Left lobe of liver (tissue), 2 donors: Measurements from ENCODE around the gene KRTDAP. TPM values are rescaled to one million over a fixed set of nuclear protein-coding genes. Genes with fewer than 3 reads are reported as not detected.
A peak's percentile ranks its signal among the peaks of the same experiment; 100 is the strongest.

Experiments
- ATAC-seq: fragments of 200-7000 bp; cut with Tn5 transposase; one replicate; pipeline ENCODE4 v1.9.1; 2020; ENCODE audit warnings: mild to moderate bottlenecking, moderate library complexity
- DNase-seq: peaks from one replicate; pipeline ENCODE4 v3.0.0-alpha.2; 2020; ENCODE audit warnings: low spot score
- total RNA-seq: library from RNA; stranded (reverse); gene quantifications from one replicate; pipeline ENCODE4 v1.2.1, GENCODE V29; 2021
- donor health status: DM: no; HTN: no; CAD: no; lungs with moderate emphysema.
- donor health status: DM: no; HTN: yes; CAD: no.

Gene KRTDAP
- total RNA-seq, 1 donor from 2014 or later: not detected

GRCh38 chr19:35458192-35458591 lies 32.1 kb downstream of the KRTDAP start:
- DNase-seq (no peak), ATAC-seq (no peak)

DNA sequence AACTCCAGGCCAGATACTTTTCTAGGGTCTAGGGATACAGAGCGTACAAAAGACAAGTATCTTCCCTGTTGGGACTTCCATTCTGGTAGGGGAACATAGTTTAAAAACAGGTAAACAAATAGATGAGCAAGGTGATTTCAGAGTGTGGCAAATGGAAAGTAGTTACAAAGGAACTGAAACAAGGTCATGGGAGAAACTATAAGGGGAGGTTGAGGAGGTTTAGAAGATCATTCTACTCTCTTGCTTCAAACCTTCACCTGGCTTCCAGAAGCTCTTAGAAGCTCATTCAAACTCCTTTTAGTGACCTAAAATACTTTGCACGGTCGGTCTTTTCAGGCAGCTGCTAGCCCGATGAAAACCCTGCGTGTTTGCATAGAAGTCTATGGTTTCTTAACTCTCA lies 33.1 kb downstream of the KRTDAP start:
- DNase-seq: no peak

GRCh38 chr19:35455616-35456201 lies 34.6 kb downstream of the KRTDAP start:
- no peak for ATAC-seq
- no peak for DNase-seq

More for the DNA sequence above, 33.1 kb downstream of the KRTDAP start:
- ATAC-seq: no peak

- DNase-seq (no peak), ATAC-seq (peak; percentile 36)
Observed at GRCh38 chr19:35454663-35455062, 35.6 kb downstream of the KRTDAP start.

DNA sequence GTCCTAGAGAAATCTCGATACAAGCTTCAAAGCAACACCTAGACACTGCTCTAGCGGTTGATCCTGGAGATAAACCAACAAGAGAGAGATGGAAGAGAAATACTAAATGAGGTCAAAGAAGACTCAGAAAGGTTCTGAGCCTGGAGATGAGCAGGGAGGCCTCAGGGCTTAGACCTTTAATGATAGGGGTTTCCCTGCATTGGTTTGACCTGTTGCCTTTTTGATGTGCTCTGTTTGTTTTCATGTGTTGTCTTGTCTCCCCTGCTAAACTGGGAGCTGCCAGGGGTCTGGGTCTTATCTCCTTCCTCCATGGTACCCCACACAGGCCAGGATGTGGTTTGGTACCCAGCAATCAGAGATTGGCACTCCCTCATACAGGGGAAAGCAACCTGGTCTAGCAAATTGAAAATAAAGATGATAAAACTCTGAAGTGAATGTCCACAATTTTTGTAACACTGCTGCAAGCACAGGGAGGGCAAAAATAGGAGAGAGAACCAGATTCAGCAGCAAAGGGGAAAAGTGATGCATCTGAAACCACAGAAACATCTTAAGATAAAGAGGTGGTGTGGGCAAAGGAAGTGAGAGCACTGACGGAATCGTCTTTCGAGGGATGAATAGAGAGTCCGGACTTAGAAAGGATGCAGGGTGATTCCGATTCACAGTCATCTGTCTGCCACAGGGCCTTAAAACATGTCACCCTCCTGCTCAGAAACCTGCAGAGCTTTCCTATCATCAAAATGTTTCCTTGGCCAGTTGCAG lies 38.7 kb downstream of the KRTDAP start:
- ATAC-seq: no peak
- no peak for DNase-seq

DNA sequence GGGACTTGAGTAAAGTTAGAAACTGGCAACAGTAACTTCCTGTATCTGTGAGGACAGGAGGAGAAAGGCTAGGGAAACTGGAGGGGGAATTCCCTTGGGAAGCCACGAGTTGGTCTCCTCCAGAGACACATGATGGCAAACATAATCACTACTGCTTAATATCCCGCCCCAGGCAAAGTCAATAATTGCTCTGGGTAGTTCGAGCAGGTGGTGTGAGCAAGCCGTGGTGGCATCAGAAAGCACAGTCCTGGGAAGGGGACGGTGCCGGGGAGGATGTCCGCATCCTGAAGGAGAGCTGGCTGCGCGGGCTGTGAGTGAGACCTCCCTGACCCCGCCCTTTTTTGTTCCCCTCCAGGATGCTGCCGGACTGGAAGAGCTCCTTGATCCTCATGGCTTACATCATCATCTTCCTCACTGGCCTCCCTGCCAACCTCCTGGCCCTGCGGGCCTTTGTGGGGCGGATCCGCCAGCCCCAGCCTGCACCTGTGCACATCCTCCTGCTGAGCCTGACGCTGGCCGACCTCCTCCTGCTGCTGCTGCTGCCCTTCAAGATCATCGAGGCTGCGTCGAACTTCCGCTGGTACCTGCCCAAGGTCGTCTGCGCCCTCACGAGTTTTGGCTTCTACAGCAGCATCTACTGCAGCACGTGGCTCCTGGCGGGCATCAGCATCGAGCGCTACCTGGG lies 40.8 kb downstream of the KRTDAP start:
- ATAC-seq: peak; percentile 11

DNA sequence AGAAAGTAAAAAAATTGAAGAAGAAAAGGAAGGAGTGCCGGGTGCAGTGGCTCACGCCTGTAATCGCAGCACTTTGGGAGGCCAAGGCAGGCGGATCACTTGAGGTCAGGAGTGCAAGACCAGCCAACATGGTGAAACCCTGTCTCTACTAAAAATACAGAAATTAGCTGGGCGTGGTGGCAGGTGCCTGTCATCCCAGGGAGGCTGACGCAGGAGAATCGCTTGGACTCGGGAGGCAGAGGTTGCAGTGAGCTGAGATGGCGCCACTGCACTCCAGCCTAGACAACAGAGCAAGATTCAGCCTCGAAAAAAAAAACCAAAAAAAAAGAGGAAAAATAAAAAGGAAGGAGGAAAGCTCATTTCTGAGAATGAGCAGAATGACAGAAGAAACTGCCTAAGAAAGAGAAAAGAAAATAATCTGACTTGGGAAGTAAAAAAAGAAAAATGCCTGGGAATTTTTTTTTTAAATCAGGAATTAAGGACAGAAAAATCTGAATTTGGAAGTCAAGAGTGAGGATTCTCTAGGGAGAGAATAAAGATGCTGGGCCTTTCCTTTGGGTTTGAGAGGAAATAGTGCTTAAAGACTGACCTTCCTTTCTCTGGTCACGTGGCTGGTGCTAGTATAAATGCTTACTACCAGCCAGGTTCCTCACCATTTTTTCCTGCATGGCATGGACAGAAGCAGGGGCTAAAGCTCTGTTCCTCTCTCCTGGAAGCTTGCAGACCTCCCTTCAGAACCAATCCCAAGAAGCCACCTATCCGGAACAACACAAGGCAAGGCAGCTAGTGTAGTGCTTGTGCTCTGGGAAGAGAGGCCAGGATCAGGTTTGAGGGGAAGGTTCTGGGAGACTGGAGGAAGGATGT lies 42.4 kb downstream of the KRTDAP start, which contains the start of gene FFAR2:
Gene FFAR2, plus strand, starts transcription at position 652 of the 864 bp plus-strand sequence. CDS start 1,458 bp downstream, outside the sequence.
- ATAC-seq (no peak), DNase-seq (no peak)

More for the DNA sequence above, 40.8 kb downstream of the KRTDAP start:
- no peak for DNase-seq

GRCh38 chr19:35445826-35446593 lies 44.3 kb downstream of the KRTDAP start:
- DNase-seq (no peak), ATAC-seq (peak; percentile 39)

- no peak for ATAC-seq
- DNase-seq: no peak
Observed at GRCh38 chr19:35444735-35445134, 45.5 kb downstream of the KRTDAP start.

- DNase-seq: no peak
- ATAC-seq: no peak
Observed at GRCh38 chr19:35442091-35442490, 48.2 kb downstream of the KRTDAP start.

DNA sequence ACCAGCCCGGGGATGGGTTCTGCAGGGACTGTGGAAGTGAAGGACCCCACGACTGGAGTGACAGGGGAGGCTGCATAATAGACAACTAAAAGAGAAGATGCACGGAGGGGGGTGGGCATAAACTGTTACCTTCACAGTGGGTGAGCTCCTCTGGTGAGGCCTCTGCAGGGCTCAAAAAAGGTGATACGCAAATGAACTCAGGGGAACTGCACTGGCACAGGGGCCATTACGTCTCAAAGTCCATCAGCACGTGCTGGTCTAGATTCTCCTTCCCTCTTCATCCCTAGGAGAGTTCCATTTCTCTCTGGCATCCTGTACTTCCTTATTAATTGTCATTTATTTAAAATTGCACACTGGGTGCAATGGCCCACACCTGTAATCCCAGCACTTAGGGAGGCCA lies 50.3 kb downstream of the KRTDAP start:
- ATAC-seq (no peak), DNase-seq (no peak)

GRCh38 chr19:35438527-35438926 lies 51.7 kb downstream of the KRTDAP start:
- ATAC-seq (no peak), DNase-seq (no peak)

GRCh38 chr19:35438096-35438495 lies 52.2 kb downstream of the KRTDAP start:
- no peak for ATAC-seq
- DNase-seq: no peak

- no peak for DNase-seq
- no peak for ATAC-seq
Observed at GRCh38 chr19:35437406-35437951, 52.8 kb downstream of the KRTDAP start.

Other genes starting within 250 kb of the KRTDAP start
- 103 TPM for gene LSR, start 241.5 kb downstream of the KRTDAP start, total RNA-seq
- 91.7 TPM for gene USF2, start 221.5 kb downstream of the KRTDAP start, total RNA-seq
- 37.2 TPM for gene HAMP, start 207.9 kb downstream of the KRTDAP start, total RNA-seq
- gene MAG, start 198.3 kb downstream of the KRTDAP start, total RNA-seq: 0.81 TPM
- gene CD22, start 161.3 kb downstream of the KRTDAP start, total RNA-seq: 1.2 TPM
- gene FFAR1, start 142.6 kb downstream of the KRTDAP start, total RNA-seq: not detected
- gene FFAR3, start 132.0 kb downstream of the KRTDAP start, total RNA-seq: not detected
- gene GPR42, start 119.4 kb downstream of the KRTDAP start, total RNA-seq: not detected
- not detected for gene FFAR2, start 42.2 kb downstream of the KRTDAP start, total RNA-seq
- 2.0 TPM for gene DMKN, start 23.2 kb upstream of the KRTDAP start, total RNA-seq
- not detected for gene SBSN, start 37.8 kb upstream of the KRTDAP start, total RNA-seq
- not detected for gene GAPDHS, start 43.0 kb upstream of the KRTDAP start, total RNA-seq
- gene TMEM147, start 55.2 kb upstream of the KRTDAP start, total RNA-seq: 26.6 TPM
- not detected for gene ATP4A, start 73.2 kb upstream of the KRTDAP start, total RNA-seq
- not detected for gene PMIS2, start 95.7 kb upstream of the KRTDAP start, total RNA-seq
- 5.7 TPM for gene HAUS5, start 122.3 kb upstream of the KRTDAP start, total RNA-seq
- 30.7 TPM for gene RBM42, start 138.6 kb upstream of the KRTDAP start, total RNA-seq
- gene ETV2, start 151.3 kb upstream of the KRTDAP start, total RNA-seq: 0.48 TPM
- gene COX6B1, start 157.9 kb upstream of the KRTDAP start, total RNA-seq: 196 TPM
- gene UPK1A, start 176.1 kb upstream of the KRTDAP start, total RNA-seq: not detected
- gene ZBTB32, start 214.1 kb upstream of the KRTDAP start, total RNA-seq: 0.10 TPM
- 23.0 TPM for gene KMT2B, start 227.5 kb upstream of the KRTDAP start, total RNA-seq